GM13976 (cell line): ENCODE measurements around the gene TMEM270.

Experiments used
- DNase-seq: peaks from one replicate; pipeline ENCODE4 v3.0.0; 2012; ENCODE audit warnings: low spot score
- in situ Hi-C: fragments of 300-500 bp; cut with MboI; formaldehyde crosslinking; loops from one replicate; pipeline ENCODE4 v1.12.0; 2022; ENCODE audit warnings: low sequenced_read_pairs, mixed read lengths, inconsistent platforms; ENCODE audit not compliant: unreplicated experiment
- TF ChIP-seq, protein P1 (sequence below): IDR thresholded peaks from 2 replicates; pipeline ENCODE4 v1.5.1; 2012; ENCODE audit warnings: borderline replicate concordance, mild to moderate bottlenecking; ENCODE audit not compliant: insufficient read depth; ENCODE audit errors: extremely low read depth, missing control alignments, control extremely low read depth

The TMEM270 gene

DNA sequence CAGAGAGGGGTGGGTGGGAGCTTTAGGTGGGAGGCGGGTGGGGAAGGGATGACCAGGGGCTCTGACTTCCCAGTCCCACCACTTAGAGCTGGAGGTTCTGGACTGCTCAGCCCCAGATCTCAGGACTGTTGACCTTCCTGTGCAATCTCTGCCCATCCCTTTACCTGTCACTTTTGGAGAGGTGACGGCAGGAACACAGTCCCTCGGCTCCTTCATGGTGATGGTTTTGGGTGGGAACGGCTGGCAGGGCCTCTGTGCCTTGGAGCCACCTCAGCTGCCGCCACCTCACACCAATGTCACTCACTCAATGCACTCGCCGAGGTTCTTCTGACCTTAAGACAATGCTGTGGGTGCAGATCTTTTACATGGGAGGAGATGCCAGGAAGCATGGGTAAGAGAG lies 49.0 kb downstream of the TMEM270 start:
- TF ChIP-seq, protein P1, sequence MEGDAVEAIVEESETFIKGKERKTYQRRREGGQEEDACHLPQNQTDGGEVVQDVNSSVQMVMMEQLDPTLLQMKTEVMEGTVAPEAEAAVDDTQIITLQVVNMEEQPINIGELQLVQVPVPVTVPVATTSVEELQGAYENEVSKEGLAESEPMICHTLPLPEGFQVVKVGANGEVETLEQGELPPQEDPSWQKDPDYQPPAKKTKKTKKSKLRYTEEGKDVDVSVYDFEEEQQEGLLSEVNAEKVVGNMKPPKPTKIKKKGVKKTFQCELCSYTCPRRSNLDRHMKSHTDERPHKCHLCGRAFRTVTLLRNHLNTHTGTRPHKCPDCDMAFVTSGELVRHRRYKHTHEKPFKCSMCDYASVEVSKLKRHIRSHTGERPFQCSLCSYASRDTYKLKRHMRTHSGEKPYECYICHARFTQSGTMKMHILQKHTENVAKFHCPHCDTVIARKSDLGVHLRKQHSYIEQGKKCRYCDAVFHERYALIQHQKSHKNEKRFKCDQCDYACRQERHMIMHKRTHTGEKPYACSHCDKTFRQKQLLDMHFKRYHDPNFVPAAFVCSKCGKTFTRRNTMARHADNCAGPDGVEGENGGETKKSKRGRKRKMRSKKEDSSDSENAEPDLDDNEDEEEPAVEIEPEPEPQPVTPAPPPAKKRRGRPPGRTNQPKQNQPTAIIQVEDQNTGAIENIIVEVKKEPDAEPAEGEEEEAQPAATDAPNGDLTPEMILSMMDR: no peak
- in situ Hi-C loops: no loop called here
- no peak for DNase-seq

DNA sequence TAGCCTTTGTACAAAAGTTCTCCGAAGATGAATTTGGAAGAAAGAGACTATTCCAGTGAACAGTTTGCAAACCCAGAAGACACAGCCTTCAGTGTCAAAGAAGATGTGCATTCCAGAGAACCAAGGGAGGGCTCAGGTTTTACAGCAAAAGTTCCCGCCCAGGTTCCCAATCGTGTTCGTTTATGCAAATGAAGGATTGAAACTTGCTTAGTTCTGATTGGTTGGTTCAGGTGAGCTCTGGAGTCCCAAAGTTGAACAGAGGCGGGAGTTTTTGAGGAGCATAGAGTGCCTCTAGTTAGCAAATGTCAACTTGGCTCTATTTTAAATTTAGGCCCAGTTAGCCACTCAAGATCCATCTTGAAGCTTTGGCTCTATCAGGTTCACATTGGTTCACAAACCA lies 51.3 kb downstream of the TMEM270 start:
- TF ChIP-seq, protein P1: no peak
- in situ Hi-C loops: no loop called here
- no peak for DNase-seq
